Fibroblast of lung (primary cell): ENCODE measurements around the gene CTNNB1. TPM values are rescaled to one million over a fixed set of nuclear protein-coding genes. Genes with fewer than 3 reads are reported as not detected.
A peak's percentile ranks its signal among the peaks of the same experiment; 100 is the strongest.

Experiments used
- DNase-seq, 2 donors: peaks; one replicate each; pipeline versions ENCODE4 v3.0.0 to v3.0.0-alpha.2; 2010; ENCODE audit warnings: low read depth in 2 of 2
- H2AFZ ChIP-seq: 2 replicates; pipeline ENCODE4 v1.5.1; 2012; ENCODE audit warnings: low read length, control low read depth, inconsistent platforms
- H3K27ac ChIP-seq: 2 replicates; pipeline ENCODE4 v1.5.1; 2011; ENCODE audit warnings: low read length, control low read depth; ENCODE audit not compliant: insufficient read depth
- H3K27me3 ChIP-seq: 2 replicates; pipeline ENCODE4 v1.5.1; 2011; ENCODE audit warnings: mild to moderate bottlenecking, low read length; ENCODE audit not compliant: control insufficient read depth, insufficient read depth
- H3K36me3 ChIP-seq: 2 replicates; pipeline ENCODE4 v1.5.1; 2011; ENCODE audit warnings: low read length; ENCODE audit not compliant: control insufficient read depth, insufficient read depth
- H3K4me1 ChIP-seq: 2 replicates; pipeline ENCODE4 v1.5.1; 2011; ENCODE audit warnings: low read length; ENCODE audit not compliant: control insufficient read depth, insufficient read depth; ENCODE audit errors: extremely low read depth
- H3K4me2 ChIP-seq: 2 replicates; pipeline ENCODE4 v1.5.1; 2011; ENCODE audit warnings: low read length, control low read depth; ENCODE audit not compliant: insufficient read depth; ENCODE audit errors: extremely low read depth
- H3K4me3 ChIP-seq, 4 experiments: fragments of 200-600 bp in 1 of 4; sonication (generic) in 1 of 4; replicated peaks in 1 of 4; 2 replicates each; pipeline ENCODE4 v1.5.1; 2011 to 2016; ENCODE audit warnings: low read length in 4 of 4, low read depth in 3 of 4, mild to moderate bottlenecking in 3 of 4, control low read depth in 2 of 4, inconsistent platforms in 1 of 4, mixed read lengths in 1 of 4; ENCODE audit not compliant: insufficient read depth in 1 of 4; ENCODE audit errors: control extremely low read depth in 1 of 4
- H3K79me2 ChIP-seq: 2 replicates; pipeline ENCODE4 v1.5.1; 2012; ENCODE audit warnings: mild to moderate bottlenecking, low read length, inconsistent platforms; ENCODE audit not compliant: control insufficient read depth, insufficient read depth
- H3K9ac ChIP-seq: 2 replicates; pipeline ENCODE4 v1.5.1; 2011; ENCODE audit warnings: mild to moderate bottlenecking, low read length, control low read depth; ENCODE audit not compliant: insufficient read depth
- H3K9me3 ChIP-seq: 2 replicates; pipeline ENCODE4 v1.5.1; 2012; ENCODE audit warnings: low read depth, low read length; ENCODE audit not compliant: control insufficient read depth, insufficient read depth
- H4K20me1 ChIP-seq: 2 replicates; pipeline ENCODE4 v1.5.1; 2011; ENCODE audit warnings: low read length; ENCODE audit not compliant: control insufficient read depth, insufficient read depth; ENCODE audit errors: extremely low read depth
- CTCF ChIP-seq, 2 donors: IDR thresholded peaks in 1 of 2; conservative IDR thresholded peaks in 1 of 2; 1 replicate in 1 of 2; 2 replicates in 1 of 2; pipeline ENCODE4 v1.5.1; 2011 to 2012; ENCODE audit warnings: low read length in 2 of 2, control low read depth in 1 of 2, inconsistent platforms in 1 of 2, low read depth in 1 of 2, mild to moderate bottlenecking in 1 of 2
- EZH2 ChIP-seq: IDR thresholded peaks from 2 replicates; pipeline ENCODE4 v1.5.1; 2012; ENCODE audit warnings: low read length, control low read depth, mild to moderate bottlenecking; ENCODE audit errors: missing control alignments
- polyA plus RNA-seq, 2 donors: library from polyadenylated mRNA; depleted of rRNA in 1 of 2; stranded (reverse) in 1 of 2; unstranded in 1 of 2; fragments of >200 nt; gene quantifications; 2 replicates each; pipeline ENCODE4 v1.2.1, GENCODE V29; 2011 to 2012; ENCODE audit warnings: missing spikeins in 1 of 2
- total RNA-seq: library from RNA; depleted of rRNA; stranded (reverse); fragments of >200 nt; gene quantifications from 2 replicates; pipeline ENCODE4 v1.2.1, GENCODE V29; 2014

CTNNB1 gene
- total and polyA plus RNA-seq, 2 donors (not counting 1 experiment from before 2014, with no cell fraction given) = 266 to 792 TPM

GRCh38 chr3:41260063-41260450 is 60.8 kb downstream of the CTNNB1 start:
- Histone ChIP-seq H3K79me2 (no peaks in the 10 kb centered on the region), H4K20me1 (no peaks in the 10 kb centered on the region), H3K4me1 (no peaks in the 10 kb centered on the region), H3K36me3 (no peaks in the 10 kb centered on the region), H3K9me3 (no peaks in the 10 kb centered on the region), H2AFZ (no peak overlapping the region), H3K4me3 (no peak overlapping the region), H3K27ac (no peak overlapping the region), H3K9ac (no peak overlapping the region), H3K4me2 (no peak overlapping the region), H3K27me3 (no peaks in the 10 kb centered on the region)
- no peak for TF ChIP-seq EZH2
- TF ChIP-seq CTCF (conservative IDR thresholded peaks at IDR 0.05 in 1 of 2, IDR thresholded peaks at IDR 0.05 in 1 of 2; ENCODE audit: low read depth in 1 of 2, low read length in 2 of 2) = no peak
- no peak for DNase-seq

DNA sequence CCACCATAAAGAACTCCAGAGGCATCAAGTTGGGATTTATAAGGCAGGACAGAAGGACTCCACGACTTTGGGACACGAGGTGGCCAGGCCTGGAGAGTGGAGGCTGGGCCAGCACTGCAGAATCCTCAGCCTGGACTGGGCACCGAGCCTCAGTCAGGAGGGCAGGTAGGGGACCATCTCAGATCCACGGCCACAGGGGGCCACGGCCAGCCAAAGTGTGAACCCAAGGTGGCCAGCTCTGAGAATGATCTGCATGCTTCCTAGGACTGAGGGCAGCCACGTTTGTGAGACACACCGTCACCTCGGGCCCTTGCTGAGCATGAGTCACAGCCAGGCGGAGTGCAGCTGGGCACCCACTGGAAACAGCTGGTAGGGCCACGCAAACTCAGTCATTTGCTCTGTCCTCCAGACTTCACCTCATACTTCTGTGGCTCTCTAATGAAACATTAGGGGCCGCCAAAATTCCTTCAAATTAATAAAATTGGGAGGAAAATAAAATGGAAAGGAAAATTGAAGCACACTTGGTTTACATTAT is 65.8 kb downstream of the CTNNB1 start:
- no peak for TF ChIP-seq EZH2
- TF ChIP-seq CTCF (conservative IDR thresholded peaks at IDR 0.05 in 1 of 2, IDR thresholded peaks at IDR 0.05 in 1 of 2; ENCODE audit: low read depth in 1 of 2, low read length in 2 of 2) = no peak
- H2AFZ ChIP-seq = no peak overlapping the region
- peak; percentile 61 to 75 for DNase-seq

DNA sequence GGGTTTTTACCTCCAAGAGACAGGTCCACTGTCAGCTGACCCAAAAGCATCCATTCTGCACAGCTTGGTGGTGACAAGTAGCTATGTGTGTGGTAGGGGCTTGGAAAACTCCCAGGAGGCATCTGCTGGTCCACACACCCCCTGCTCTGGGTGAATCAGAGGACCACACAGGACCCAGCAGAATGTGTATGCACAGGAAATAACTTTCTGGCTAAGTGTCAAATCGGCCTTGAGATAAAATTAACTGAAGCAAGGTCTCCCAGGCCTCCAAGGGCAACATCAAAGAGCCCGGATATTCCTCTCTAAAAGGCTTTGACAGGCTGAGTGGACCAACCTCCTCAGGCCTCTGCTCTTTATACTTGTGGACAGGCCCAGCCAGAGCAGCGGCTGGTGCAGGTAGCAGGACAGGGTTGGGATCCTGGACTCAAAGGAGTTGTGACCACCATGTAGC is 66.5 kb downstream of the CTNNB1 start:
- Histone ChIP-seq H3K79me2 (no peaks in the 10 kb centered on the region), H3K4me1 (peaks cover 8% of the 10 kb centered on the region), H3K9me3 (no peaks in the 10 kb centered on the region), H3K4me2 (no peak overlapping the region), H3K36me3 (no peaks in the 10 kb centered on the region), H3K27ac (no peak overlapping the region), H3K9ac (no peak overlapping the region), H3K4me3 (no peak overlapping the region), H2AFZ (no peak overlapping the region), H3K27me3 (no peaks in the 10 kb centered on the region), H4K20me1 (no peaks in the 10 kb centered on the region)
- DNase-seq = peak; percentile 74 to 95
- TF ChIP-seq EZH2 (no peak), CTCF (conservative IDR thresholded peaks at IDR 0.05 in 1 of 2, IDR thresholded peaks at IDR 0.05 in 1 of 2; ENCODE audit: low read depth in 1 of 2, low read length in 2 of 2) (no peak)

More for the DNA sequence above, 65.8 kb downstream of the CTNNB1 start:
- Histone ChIP-seq H3K27me3 (no peaks in the 10 kb centered on the region), H3K4me1 (peaks cover 8% of the 10 kb centered on the region), H3K9me3 (no peaks in the 10 kb centered on the region), H3K36me3 (no peaks in the 10 kb centered on the region), H3K4me3 (no peak overlapping the region), H3K9ac (no peak overlapping the region), H3K4me2 (no peak overlapping the region), H3K27ac (no peak overlapping the region), H3K79me2 (no peaks in the 10 kb centered on the region), H4K20me1 (no peaks in the 10 kb centered on the region)
